Measurements from ENCODE around the gene STX3. TPM values are rescaled to one million over a fixed set of nuclear protein-coding genes. Genes with fewer than 3 reads are reported as not detected.
"Not testable (repeated sequence)": the region's sequence is repeated elsewhere in the genome, so short reads cannot be mapped to it uniquely, and the experiment has no call there.

STX3 gene
- total RNA-seq, 4 donors from 2014 or later = 24.1 to 48.2 (median 29.9) TPM

DNA sequence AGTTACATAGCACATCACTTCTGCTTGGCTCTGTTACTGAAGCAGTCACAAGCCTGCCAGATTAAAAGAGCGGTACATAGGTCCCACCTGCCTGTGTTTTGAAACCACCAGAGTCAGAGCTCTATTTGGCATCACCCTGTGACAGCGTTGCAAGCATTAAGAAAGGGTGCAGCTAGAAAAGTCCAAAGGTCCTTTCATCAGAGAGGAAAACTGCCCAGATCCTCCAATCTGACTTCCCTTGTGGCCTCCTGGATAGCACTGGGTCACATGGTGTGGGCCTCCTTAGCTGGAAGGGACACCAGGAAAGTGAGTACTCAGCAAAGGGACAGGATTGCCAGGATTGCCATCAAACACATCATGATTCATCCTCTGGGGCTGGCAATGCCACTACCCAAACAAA, 22.9 kb downstream of the STX3 start:
- Histone ChIP-seq H3K27me3 (no peaks in the 10 kb centered on the region), H3K4me1 (no peaks in the 10 kb centered on the region), H3K36me3 (peaks cover 38% of the 10 kb centered on the region), H3K27ac (no peak overlapping the region), H3K4me3 (no peak overlapping the region), H3K9me3 (no peaks in the 10 kb centered on the region)
- DNase-seq (ENCODE audit: low spot score in 2 of 2) = no peak
- no CpG with 5 or more reads among the region's 2 CpGs for WGBS
- TF ChIP-seq POLR2A (IDR thresholded peaks at IDR 0.05) (no peak), EP300 (IDR thresholded peaks at IDR 0.05) (no peak), CTCF (IDR thresholded peaks at IDR 0.05) (no peak), POLR2AphosphoS5 (IDR thresholded peaks at IDR 0.05) (no peak)

DNA sequence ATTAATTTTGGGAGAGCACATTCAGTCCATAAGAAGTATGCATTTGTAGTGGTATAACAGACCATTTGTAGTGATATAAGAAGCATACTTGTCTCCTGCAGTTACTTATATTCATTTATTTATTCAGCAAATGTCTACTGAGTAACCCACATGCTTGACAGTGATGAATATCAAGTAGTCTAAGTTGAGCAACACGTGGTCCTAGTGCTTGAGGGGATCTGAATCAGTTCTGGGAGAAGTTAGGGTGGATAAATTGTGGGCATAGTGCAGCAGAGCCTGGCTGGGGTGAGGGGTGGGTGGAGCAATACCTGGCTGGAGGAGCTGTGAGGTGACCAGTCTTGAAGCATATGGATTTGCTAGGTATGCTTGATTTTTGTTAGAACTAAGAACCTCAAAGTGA, 24.3 kb downstream of the STX3 start:
- Histone ChIP-seq H3K36me3 (peaks cover 31% of the 10 kb centered on the region), H3K4me1 (no peaks in the 10 kb centered on the region), H3K27ac (no peak overlapping the region), H3K9me3 (no peaks in the 10 kb centered on the region), H3K4me3 (no peak overlapping the region), H3K27me3 (no peaks in the 10 kb centered on the region)
- 22% methylated on average over 1 of the region's 1 CpG for WGBS
- DNase-seq (ENCODE audit: low spot score in 2 of 2) = no peak
- TF ChIP-seq POLR2A (IDR thresholded peaks at IDR 0.05) (no peak), CTCF (IDR thresholded peaks at IDR 0.05) (no peak), EP300 (IDR thresholded peaks at IDR 0.05) (no peak), POLR2AphosphoS5 (IDR thresholded peaks at IDR 0.05) (no peak)

DNA sequence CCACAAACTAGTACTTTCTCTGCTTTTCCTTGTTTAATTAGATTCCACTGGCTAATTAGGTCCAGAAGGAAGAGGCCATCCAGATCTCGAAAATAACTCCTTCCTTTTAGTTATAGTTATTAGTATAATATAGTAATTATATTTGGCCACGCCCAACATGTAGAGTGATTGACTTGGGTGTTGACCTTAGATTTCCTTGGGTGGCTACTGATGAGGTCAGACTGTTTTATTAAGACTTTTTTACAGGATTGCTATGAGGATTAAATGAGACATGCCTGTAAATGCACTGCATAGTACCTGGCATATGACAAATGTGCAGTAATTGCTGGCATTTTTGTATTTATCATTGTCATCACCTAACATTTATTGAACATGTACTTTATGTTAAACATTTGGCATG, 26.9 kb downstream of the STX3 start:
- no peaks in the 10 kb centered on the region for H3K9me3 ChIP-seq
- 79% methylated on average over 2 of the region's 2 CpGs for WGBS
- TF ChIP-seq EP300 (IDR thresholded peaks at IDR 0.05) (no peak), POLR2A (IDR thresholded peaks at IDR 0.05) (no peak), CTCF (IDR thresholded peaks at IDR 0.05) (no peak), POLR2AphosphoS5 (IDR thresholded peaks at IDR 0.05) (no peak)
- no peak for DNase-seq (ENCODE audit: low spot score in 2 of 2)
- no peaks in the 10 kb centered on the region for H3K27me3 ChIP-seq
- no peak overlapping the region for H3K27ac ChIP-seq
- H3K4me3 ChIP-seq = no peak overlapping the region
- peaks cover 17% of the 10 kb centered on the region for H3K36me3 ChIP-seq
- H3K4me1 ChIP-seq = peaks cover 8% of the 10 kb centered on the region

DNA sequence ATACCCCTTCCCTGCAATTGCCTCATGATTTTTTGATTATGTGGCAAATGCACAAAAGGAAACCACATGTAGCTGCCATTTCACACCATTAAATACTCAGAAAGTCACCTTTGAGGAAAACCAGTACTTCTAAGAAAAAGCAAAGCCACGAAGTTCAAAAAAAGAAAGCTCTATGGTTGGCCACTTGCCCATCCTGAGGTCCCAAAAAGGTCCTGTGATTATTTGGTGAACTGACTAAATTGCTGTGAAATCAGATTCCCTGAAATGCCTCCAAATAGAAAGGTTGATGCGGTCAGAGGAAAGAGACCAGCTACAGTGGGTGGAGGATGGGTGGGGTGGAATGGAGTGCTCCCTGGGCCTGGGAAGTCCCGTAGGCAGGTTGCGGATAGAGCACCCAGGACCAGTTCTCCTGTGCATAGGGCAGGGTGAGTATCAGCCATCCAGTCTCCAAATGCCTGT, 28.5 kb downstream of the STX3 start:
- TF ChIP-seq EP300 (IDR thresholded peaks at IDR 0.05) = no peak
- TF ChIP-seq POLR2AphosphoS5 (IDR thresholded peaks at IDR 0.05) = no peak
- no peak for TF ChIP-seq POLR2A (IDR thresholded peaks at IDR 0.05)
- no peak for TF ChIP-seq CTCF (IDR thresholded peaks at IDR 0.05)
- no peaks in the 10 kb centered on the region for H3K27me3 ChIP-seq
- 78% methylated on average over 4 of the region's 4 CpGs for WGBS

GRCh38 chr11:59784441-59784840, 29.3 kb downstream of the STX3 start:
- peaks cover 37% of the 10 kb centered on the region for H3K36me3 ChIP-seq
- H3K27ac ChIP-seq; DNase-seq (ENCODE audit: low spot score in 2 of 2); H3K27me3 ChIP-seq; H3K9me3 ChIP-seq; H3K4me3 ChIP-seq: not testable (repeated sequence)
- WGBS = 87% methylated on average over 5 of the region's 5 CpGs
- H3K4me1 ChIP-seq = peaks cover 18% of the 10 kb centered on the region

More for the DNA sequence above, 28.5 kb downstream of the STX3 start:
- no peak for DNase-seq (ENCODE audit: low spot score in 2 of 2)
- H3K27ac ChIP-seq = no peak overlapping the region
- peaks cover 30% of the 10 kb centered on the region for H3K36me3 ChIP-seq
- peaks cover 18% of the 10 kb centered on the region for H3K4me1 ChIP-seq
- H3K9me3 ChIP-seq = no peaks in the 10 kb centered on the region
- no peak overlapping the region for H3K4me3 ChIP-seq

DNA sequence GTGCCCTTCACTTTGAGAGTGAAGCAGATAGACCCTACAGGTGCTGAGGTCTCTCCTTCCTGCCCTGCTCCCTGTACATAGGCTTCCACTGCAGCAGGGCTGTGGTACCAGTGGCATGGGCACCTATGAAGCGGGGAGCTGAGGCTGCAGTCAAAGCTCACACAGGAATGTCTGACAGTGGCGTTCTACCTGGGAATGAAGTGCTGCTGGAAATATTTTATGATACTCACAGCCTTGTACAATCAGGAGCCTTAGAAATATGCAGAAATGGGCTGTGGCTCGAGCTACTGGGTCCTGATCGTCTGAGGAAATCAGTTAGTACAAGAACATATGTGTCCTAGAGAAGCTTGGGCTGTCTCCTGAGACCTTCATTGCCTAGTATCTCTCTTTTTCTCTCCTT, 30.6 kb downstream of the STX3 start:
- WGBS = 83% methylated on average over 4 of the region's 4 CpGs
- TF ChIP-seq CTCF (IDR thresholded peaks at IDR 0.05) = no peak

More for the DNA sequence above, 30.6 kb downstream of the STX3 start:
- Histone ChIP-seq H3K4me1 (peaks cover 18% of the 10 kb centered on the region), H3K27me3 (no peaks in the 10 kb centered on the region), H3K4me3 (no peak overlapping the region), H3K36me3 (peaks cover 44% of the 10 kb centered on the region), H3K27ac (no peak overlapping the region), H3K9me3 (no peaks in the 10 kb centered on the region)
- DNase-seq (ENCODE audit: low spot score in 2 of 2) = no peak
